Central memory CD8-positive, alpha-beta T cell (primary cell): ENCODE data around the gene COL25A1.

Experiments used
- ATAC-seq: fragments of 150-1000 bp; cut with Tn5 transposase; replicated peaks from 2 replicates; pipeline ENCODE4 v1.10.0; 2022; ENCODE audit warnings: mild to moderate bottlenecking, moderate FRiP score, moderate number of reproducible peaks; ENCODE audit not compliant: poor library complexity, severe bottlenecking; ENCODE audit errors: extremely low read depth
- DNase-seq, 2 donors: peaks; one replicate each; pipeline ENCODE4 v3.0.0; 2021; ENCODE audit warnings: low spot score in 2 of 2
- H3K27ac Mint-ChIP-seq: one replicate; pipeline ENCODE4 v1.8.0; 2022; ENCODE audit warnings: low read depth, mild to moderate bottlenecking, moderate library complexity, mixed read lengths
- H3K27me3 Mint-ChIP-seq: one replicate; pipeline ENCODE4 v1.8.0; 2022; ENCODE audit warnings: mixed read lengths
- H3K36me3 Mint-ChIP-seq: one replicate; pipeline ENCODE4 v1.8.0; 2022; ENCODE audit warnings: mild to moderate bottlenecking, moderate library complexity, mixed read lengths; ENCODE audit not compliant: insufficient read depth
- H3K4me1 Mint-ChIP-seq: one replicate; pipeline ENCODE4 v1.8.0; 2022; ENCODE audit warnings: mixed read lengths
- H3K4me3 Mint-ChIP-seq: one replicate; pipeline ENCODE4 v1.8.0; 2022; ENCODE audit warnings: mild to moderate bottlenecking, moderate library complexity, mixed read lengths
- H3K9me3 Mint-ChIP-seq: one replicate; pipeline ENCODE4 v1.8.0; 2022; ENCODE audit warnings: mixed read lengths

The COL25A1 gene

DNA sequence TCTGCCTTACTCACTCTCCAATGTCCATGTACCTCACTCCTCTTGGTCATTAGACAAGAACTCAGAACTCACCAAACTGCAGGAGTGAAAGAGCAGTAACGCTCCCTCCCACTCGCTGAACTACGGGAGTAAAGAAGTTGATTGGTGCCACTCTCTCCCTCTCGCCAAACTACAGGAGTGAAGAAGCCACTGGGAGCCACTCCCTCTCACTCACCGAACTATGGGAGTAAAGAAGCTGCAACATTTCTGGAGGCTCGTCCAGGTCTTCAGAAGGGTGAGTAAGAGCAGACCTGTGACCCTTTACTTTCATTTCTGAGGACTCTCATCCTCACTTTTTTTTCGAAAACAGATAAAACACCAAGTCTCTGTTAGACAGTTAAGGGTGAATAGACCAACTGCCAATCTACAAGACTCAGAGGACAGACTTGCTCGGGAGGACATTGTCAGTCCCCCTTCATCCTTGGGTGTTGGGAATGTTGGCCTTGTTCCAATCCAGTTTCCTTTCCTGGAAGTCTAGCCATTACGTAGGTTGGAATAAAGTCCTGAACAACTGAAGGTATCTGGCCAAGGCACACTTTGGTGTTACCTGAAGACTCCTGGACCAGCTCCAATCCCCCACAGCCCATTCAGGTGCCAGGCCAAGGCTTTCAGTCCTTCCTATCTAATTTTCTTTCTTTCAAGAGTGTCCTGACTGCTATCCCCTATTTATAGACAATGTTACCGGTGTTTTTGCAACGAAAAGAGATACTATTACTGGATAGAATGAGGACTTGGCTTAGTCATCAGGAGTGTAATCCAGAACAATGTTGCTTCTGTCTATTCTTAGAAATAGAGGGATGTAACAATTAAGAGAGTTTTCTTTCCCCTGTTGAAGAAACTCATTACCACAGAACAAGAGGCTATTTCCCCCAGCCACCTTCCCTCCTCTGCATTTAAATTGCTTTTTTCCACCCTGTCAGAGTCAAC lies 11.0 kb upstream of the COL25A1 start:
- peaks cover 6% of the 10 kb centered on the region for H3K9me3 Mint-ChIP-seq
- H3K27me3 Mint-ChIP-seq: peaks cover 47% of the 10 kb centered on the region
- no peaks in the 10 kb centered on the region for H3K4me1 Mint-ChIP-seq
- DNase-seq: no peak
- H3K36me3 Mint-ChIP-seq: no peaks in the 10 kb centered on the region
- H3K4me3 Mint-ChIP-seq: no peak overlapping the region
- no peak for ATAC-seq
- no peak overlapping the region for H3K27ac Mint-ChIP-seq

GRCh38 chr4:109303140-109303496 lies 660 bp upstream of the COL25A1 start:
- peaks cover 76% of the 10 kb centered on the region for H3K27me3 Mint-ChIP-seq
- DNase-seq (no peak), ATAC-seq (no peak)
- peaks cover 4% of the 10 kb centered on the region for H3K36me3 Mint-ChIP-seq
- peaks cover 7% of the 10 kb centered on the region for H3K4me1 Mint-ChIP-seq
- no peaks in the 10 kb centered on the region for H3K9me3 Mint-ChIP-seq
- no peak overlapping the region for H3K27ac Mint-ChIP-seq
- H3K4me3 Mint-ChIP-seq: peak overlapping the region; percentile 69

GRCh38 chr4:109301651-109302360 lies 652 bp downstream of the COL25A1 start:
- peaks cover 7% of the 10 kb centered on the region for H3K4me1 Mint-ChIP-seq
- H3K9me3 Mint-ChIP-seq: no peaks in the 10 kb centered on the region
- H3K36me3 Mint-ChIP-seq: peaks cover 4% of the 10 kb centered on the region
- H3K4me3 Mint-ChIP-seq: peak overlapping the region; percentile 69
- no peak overlapping the region for H3K27ac Mint-ChIP-seq
- H3K27me3 Mint-ChIP-seq: peaks cover 79% of the 10 kb centered on the region
- ATAC-seq (no peak), DNase-seq (no peak)

GRCh38 chr4:109298279-109299010 lies 4.0 kb downstream of the COL25A1 start:
- Mint-ChIP-seq H3K4me3 (no peak overlapping the region), H3K36me3 (peaks cover 2% of the 10 kb centered on the region), H3K27ac (no peak overlapping the region), H3K4me1 (peaks cover 6% of the 10 kb centered on the region), H3K27me3 (peaks cover 84% of the 10 kb centered on the region), H3K9me3 (no peaks in the 10 kb centered on the region)
- DNase-seq (no peak), ATAC-seq (no peak)

- H3K27me3 Mint-ChIP-seq: peaks cover 83% of the 10 kb centered on the region
- no peak overlapping the region for H3K4me3 Mint-ChIP-seq
- H3K4me1 Mint-ChIP-seq: no peaks in the 10 kb centered on the region
- DNase-seq: no peak
- no peaks in the 10 kb centered on the region for H3K9me3 Mint-ChIP-seq
- no peak overlapping the region for H3K27ac Mint-ChIP-seq
- no peak for ATAC-seq
- peaks cover 2% of the 10 kb centered on the region for H3K36me3 Mint-ChIP-seq
Measured at GRCh38 chr4:109296527-109296926, 5.9 kb downstream of the COL25A1 start.

- peaks cover 69% of the 10 kb centered on the region for H3K27me3 Mint-ChIP-seq
- no peak for ATAC-seq
- no peaks in the 10 kb centered on the region for H3K4me1 Mint-ChIP-seq
- H3K4me3 Mint-ChIP-seq: no peak overlapping the region
- H3K9me3 Mint-ChIP-seq: no peaks in the 10 kb centered on the region
- no peaks in the 10 kb centered on the region for H3K36me3 Mint-ChIP-seq
- H3K27ac Mint-ChIP-seq: no peak overlapping the region
- no peak for DNase-seq
Measured at GRCh38 chr4:109295081-109295480, 7.4 kb downstream of the COL25A1 start.

DNA sequence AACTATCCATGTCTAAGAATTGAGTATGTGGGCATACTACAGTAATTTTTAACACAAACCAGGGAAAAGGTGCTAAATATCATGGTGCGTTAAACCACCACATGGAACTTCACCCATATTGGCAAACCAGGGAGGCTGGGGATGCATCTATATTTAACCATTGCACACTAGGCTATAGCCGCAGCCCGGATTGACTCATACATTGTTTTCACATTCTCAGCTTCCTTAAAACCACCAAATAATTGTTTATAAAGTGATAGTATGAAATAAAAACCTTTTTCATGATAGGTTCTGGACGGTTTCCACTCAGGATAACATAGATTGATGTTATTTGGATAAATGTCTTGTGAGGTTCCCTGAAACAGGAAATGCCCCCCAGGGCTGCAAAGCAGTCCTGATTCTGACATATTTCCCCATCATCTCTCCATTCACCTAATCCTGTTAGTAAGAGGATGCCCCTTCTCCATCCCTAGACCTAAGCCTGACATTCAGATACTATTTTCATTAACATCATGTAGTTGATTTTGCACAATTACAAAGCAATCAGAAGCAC lies 7.9 kb downstream of the COL25A1 start:
- Mint-ChIP-seq H3K9me3 (no peaks in the 10 kb centered on the region), H3K27ac (no peak overlapping the region), H3K36me3 (no peaks in the 10 kb centered on the region), H3K4me3 (no peak overlapping the region), H3K4me1 (no peaks in the 10 kb centered on the region), H3K27me3 (peaks cover 64% of the 10 kb centered on the region)
- ATAC-seq: no peak
- no peak for DNase-seq

- Mint-ChIP-seq H3K4me3 (no peak overlapping the region), H3K36me3 (no peaks in the 10 kb centered on the region), H3K4me1 (no peaks in the 10 kb centered on the region), H3K27ac (no peak overlapping the region), H3K9me3 (no peaks in the 10 kb centered on the region), H3K27me3 (peaks cover 60% of the 10 kb centered on the region)
- DNase-seq (no peak), ATAC-seq (no peak)
Measured at GRCh38 chr4:109294006-109294405, 8.5 kb downstream of the COL25A1 start.

GRCh38 chr4:109291707-109292238 lies 10.7 kb downstream of the COL25A1 start:
- Mint-ChIP-seq H3K9me3 (no peaks in the 10 kb centered on the region), H3K4me3 (no peak overlapping the region), H3K4me1 (no peaks in the 10 kb centered on the region), H3K36me3 (no peaks in the 10 kb centered on the region), H3K27me3 (peaks cover 49% of the 10 kb centered on the region), H3K27ac (no peak overlapping the region)
- ATAC-seq (no peak), DNase-seq (no peak)

DNA sequence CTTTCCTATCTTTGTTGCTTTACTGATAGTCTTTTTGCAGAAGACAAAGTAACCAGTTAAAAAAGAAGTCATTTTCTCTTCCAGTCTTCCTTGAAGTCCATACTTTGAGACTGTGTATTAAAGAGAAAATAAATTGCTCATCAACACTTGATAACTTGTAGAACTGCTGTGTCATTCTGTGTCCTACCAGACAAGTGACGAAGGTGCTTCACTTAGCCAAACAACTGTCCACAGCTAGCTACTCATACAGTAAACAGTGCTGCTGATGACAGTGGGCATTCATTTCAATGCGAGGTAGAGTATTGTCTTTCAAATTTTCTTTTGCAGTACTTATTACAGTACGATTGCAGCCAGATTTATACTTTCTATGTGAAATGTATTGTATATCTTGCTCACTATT lies 11.5 kb downstream of the COL25A1 start:
- Mint-ChIP-seq H3K4me1 (no peaks in the 10 kb centered on the region), H3K27ac (no peak overlapping the region), H3K27me3 (peaks cover 41% of the 10 kb centered on the region), H3K9me3 (no peaks in the 10 kb centered on the region), H3K36me3 (no peaks in the 10 kb centered on the region), H3K4me3 (no peak overlapping the region)
- ATAC-seq (no peak), DNase-seq (no peak)

GRCh38 chr4:109278594-109279031 lies 23.8 kb downstream of the COL25A1 start:
- Mint-ChIP-seq H3K27ac (no peak overlapping the region), H3K4me3 (no peak overlapping the region), H3K36me3 (no peaks in the 10 kb centered on the region), H3K4me1 (no peaks in the 10 kb centered on the region), H3K9me3 (no peaks in the 10 kb centered on the region), H3K27me3 (peaks cover 48% of the 10 kb centered on the region)
- ATAC-seq (no peak), DNase-seq (no peak)

DNA sequence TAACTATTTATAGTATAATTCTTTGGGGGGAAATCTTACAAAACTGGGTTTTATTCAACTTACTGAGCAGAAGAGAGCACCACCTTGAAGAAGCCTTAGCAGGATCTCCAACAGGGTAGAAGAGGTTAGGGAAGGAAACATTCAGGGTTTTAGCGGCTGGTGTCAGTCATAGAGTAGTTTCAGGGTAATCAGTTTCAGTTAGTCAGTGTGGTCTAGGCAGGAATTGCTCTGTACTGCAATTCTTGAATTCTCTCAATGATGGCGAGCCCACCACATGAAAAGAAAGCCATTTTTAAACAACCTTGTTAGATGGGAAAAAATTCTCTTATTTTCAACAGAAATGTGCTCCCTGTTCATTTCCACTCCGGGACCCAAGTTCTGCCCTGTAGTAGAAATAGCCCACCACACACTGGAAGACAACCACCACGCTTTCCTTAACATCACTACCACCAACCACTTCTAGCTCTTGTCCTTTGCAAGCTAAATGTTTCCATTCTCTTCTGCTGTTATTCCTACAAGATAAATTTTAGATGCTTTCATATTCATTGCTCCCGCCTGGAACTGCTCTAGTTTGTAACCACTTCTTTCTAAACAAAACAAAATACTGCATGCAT lies 25.9 kb downstream of the COL25A1 start:
- H3K36me3 Mint-ChIP-seq: no peaks in the 10 kb centered on the region
- no peak for DNase-seq
- H3K4me1 Mint-ChIP-seq: no peaks in the 10 kb centered on the region
- H3K9me3 Mint-ChIP-seq: no peaks in the 10 kb centered on the region
- H3K27me3 Mint-ChIP-seq: peaks cover 44% of the 10 kb centered on the region
- no peak overlapping the region for H3K4me3 Mint-ChIP-seq
- no peak overlapping the region for H3K27ac Mint-ChIP-seq
- ATAC-seq: no peak
